ENCODE measurements around the gene PELO. TPM values are rescaled to one million over a fixed set of nuclear protein-coding genes. Genes with fewer than 3 reads are reported as not detected.

PELO gene
- total RNA-seq, 1 donor from 2014 or later: 21.3 TPM

DNA sequence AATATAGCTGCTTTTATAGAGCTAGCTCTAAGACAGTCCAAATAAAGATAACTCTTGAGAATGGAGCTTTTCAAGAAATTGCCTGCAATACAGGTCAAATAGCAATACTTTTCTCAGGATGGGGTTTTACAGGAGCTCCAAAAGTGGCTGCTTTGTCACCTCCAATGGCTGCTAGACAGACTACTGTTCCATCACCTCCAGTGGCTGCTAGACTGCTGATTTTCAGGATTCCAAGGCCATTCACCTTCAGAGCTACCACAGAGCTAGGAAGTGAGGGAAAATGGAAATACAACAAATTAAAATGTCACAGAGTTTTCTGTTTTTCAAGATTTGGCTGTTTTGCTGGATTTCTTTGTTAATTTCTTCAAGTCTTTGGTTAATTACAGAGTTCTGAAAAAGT lies 8.5 kb upstream of the PELO start:
- TF ChIP-seq, protein P1, sequence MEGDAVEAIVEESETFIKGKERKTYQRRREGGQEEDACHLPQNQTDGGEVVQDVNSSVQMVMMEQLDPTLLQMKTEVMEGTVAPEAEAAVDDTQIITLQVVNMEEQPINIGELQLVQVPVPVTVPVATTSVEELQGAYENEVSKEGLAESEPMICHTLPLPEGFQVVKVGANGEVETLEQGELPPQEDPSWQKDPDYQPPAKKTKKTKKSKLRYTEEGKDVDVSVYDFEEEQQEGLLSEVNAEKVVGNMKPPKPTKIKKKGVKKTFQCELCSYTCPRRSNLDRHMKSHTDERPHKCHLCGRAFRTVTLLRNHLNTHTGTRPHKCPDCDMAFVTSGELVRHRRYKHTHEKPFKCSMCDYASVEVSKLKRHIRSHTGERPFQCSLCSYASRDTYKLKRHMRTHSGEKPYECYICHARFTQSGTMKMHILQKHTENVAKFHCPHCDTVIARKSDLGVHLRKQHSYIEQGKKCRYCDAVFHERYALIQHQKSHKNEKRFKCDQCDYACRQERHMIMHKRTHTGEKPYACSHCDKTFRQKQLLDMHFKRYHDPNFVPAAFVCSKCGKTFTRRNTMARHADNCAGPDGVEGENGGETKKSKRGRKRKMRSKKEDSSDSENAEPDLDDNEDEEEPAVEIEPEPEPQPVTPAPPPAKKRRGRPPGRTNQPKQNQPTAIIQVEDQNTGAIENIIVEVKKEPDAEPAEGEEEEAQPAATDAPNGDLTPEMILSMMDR (IDR thresholded peaks at IDR 0.05; ENCODE audit: insufficient read depth, low read length, severe bottlenecking): no peak
- Histone ChIP-seq H3K27me3 (ENCODE audit: control insufficient read depth, insufficient read depth, low read length) (no peaks in the 10 kb centered on the region), H3K4me3 (ENCODE audit: low read depth, low read length) (no peak overlapping the region), H3K36me3 (ENCODE audit: control insufficient read depth, insufficient read depth, low read length) (no peaks in the 10 kb centered on the region)
- FAIRE-seq (no peak), DNase-seq (ENCODE audit: low read depth) (no peak)

DNA sequence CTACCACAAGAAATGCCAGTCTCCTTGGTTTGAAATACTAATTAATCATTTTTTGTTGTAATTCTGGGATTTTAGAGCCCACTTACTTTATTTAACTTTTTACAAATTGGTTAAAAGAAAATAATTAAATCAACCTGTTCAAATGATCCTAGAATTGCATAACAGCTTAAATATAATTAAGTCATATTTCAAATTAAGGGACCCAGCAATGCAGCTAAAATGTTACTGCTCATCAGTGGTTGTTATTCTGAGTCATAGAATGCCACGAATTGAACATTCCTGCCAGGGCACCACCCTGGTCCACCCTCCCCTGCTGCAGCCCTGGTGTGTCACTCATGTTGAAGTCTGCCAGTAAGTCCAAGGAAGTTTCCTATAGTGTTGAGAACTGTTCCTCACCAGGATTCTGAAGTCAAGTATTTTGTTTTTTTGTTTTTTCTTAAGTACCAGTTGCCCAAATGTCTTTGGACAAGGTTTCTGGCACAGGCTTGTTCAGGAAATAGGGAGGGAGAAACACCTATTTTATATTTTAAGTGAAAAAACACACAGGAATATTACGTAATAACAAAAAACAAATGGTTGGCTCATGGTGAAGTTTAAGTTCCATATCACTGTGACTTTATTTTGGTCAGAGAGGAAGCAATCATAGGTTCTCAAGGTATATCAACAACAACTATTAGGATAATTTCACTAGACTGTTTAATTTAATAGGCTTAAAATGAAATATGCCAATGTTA lies 4.3 kb upstream of the PELO start:
- FAIRE-seq: no peak
- Histone ChIP-seq H3K4me3 (ENCODE audit: low read depth, low read length) (no peak overlapping the region), H3K36me3 (ENCODE audit: control insufficient read depth, insufficient read depth, low read length) (no peaks in the 10 kb centered on the region), H3K27me3 (ENCODE audit: control insufficient read depth, insufficient read depth, low read length) (no peaks in the 10 kb centered on the region)
- TF ChIP-seq, protein P1 (IDR thresholded peaks at IDR 0.05; ENCODE audit: insufficient read depth, low read length, severe bottlenecking): no peak
- peak; percentile 92 for DNase-seq (ENCODE audit: low read depth)

DNA sequence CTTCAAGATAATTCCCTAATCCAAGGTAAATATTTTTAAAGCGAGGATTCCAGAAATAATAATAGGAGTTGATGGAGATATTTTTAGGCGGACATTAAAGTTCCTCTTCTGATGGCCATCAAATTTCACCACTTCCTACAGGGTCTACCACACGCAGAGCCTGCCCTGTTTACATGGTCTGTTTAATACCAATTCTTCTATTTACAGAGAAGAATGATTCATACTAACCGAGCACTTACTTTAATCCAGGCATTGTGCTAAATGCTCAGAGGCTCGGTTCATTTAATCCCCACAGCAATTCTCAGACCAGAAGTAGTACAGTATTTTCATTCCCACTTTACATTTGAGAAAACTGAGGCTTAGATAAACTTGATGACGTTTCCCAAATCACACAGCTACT lies 3.0 kb upstream of the PELO start:
- TF ChIP-seq, protein P1 (IDR thresholded peaks at IDR 0.05; ENCODE audit: insufficient read depth, low read length, severe bottlenecking): no peak
- peak; percentile 56 for DNase-seq (ENCODE audit: low read depth)
- no peak overlapping the region for H3K4me3 ChIP-seq (ENCODE audit: low read depth, low read length)
- no peaks in the 10 kb centered on the region for H3K27me3 ChIP-seq (ENCODE audit: control insufficient read depth, insufficient read depth, low read length)
- FAIRE-seq: no peak
- H3K36me3 ChIP-seq (ENCODE audit: control insufficient read depth, insufficient read depth, low read length): no peaks in the 10 kb centered on the region

DNA sequence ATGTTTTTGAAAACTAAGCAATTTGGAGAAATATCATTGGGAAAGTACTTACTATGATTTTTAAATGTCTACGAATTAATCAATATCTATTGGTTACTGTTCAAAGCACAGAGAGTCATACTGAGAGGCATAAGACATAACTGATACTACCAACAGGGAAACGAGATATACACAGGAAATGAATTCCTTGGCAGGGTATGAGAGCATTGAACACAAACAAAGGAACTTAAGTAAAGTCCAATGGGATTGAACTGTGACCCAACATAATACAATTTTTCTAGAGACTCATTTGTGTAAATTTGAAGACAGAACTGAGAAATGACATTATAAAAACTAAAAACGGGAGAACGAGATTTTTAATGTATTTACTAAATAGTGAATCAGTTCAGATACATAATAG lies 1.3 kb upstream of the PELO start:
- no peak overlapping the region for H3K4me3 ChIP-seq (ENCODE audit: low read depth, low read length)

DNA sequence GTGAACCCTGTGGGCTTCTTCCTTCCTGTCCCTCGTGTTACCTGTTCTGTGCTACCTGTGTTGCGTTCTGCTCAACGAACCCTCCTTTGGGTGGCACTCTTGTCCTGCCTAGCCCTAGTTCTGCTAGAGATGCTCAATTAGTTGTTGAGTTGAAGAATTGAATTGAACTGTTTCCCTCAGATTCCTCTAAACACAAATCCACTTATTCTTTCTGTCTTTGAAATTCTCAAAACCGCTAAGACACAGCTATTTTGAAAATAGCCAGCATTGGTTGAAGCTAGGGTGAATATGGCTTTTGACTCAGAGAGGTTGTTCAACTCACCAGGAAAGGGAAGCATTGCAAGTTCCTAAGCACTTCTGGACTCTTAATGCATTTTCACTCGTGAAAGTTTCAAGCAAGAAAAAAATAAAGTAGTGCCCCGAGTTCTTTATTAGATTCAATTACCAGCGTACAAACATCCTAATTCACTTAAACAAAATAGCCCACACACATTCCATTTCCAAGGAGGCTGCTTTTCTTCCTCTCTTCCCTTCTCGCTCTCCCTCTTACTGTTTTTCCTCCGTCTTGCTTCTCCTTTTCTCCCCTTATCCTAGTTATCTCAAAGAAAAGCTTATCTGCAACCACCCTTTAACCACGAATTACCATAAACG lies 642 bp upstream of the PELO start:
- FAIRE-seq: peak; percentile 18

More for the DNA sequence above, 1.3 kb upstream of the PELO start:
- Histone ChIP-seq H3K36me3 (ENCODE audit: control insufficient read depth, insufficient read depth, low read length) (no peaks in the 10 kb centered on the region), H3K27me3 (ENCODE audit: control insufficient read depth, insufficient read depth, low read length) (no peaks in the 10 kb centered on the region)
- TF ChIP-seq, protein P1 (IDR thresholded peaks at IDR 0.05; ENCODE audit: insufficient read depth, low read length, severe bottlenecking): no peak
- FAIRE-seq (no peak), DNase-seq (ENCODE audit: low read depth) (no peak)

More for the DNA sequence above, 642 bp upstream of the PELO start:
- H3K4me3 ChIP-seq (ENCODE audit: low read depth, low read length): peak overlapping the region; percentile 43
- TF ChIP-seq, protein P1 (IDR thresholded peaks at IDR 0.05; ENCODE audit: insufficient read depth, low read length, severe bottlenecking): peak; percentile 57
- DNase-seq (ENCODE audit: low read depth): peak; percentile 56
- H3K36me3 ChIP-seq (ENCODE audit: control insufficient read depth, insufficient read depth, low read length): no peaks in the 10 kb centered on the region
- no peaks in the 10 kb centered on the region for H3K27me3 ChIP-seq (ENCODE audit: control insufficient read depth, insufficient read depth, low read length)
